ENCODE results near the gene SYNPO. TPM values are rescaled to one million over a fixed set of nuclear protein-coding genes. Genes with fewer than 3 reads are reported as not detected.
A peak's percentile ranks its signal among the peaks of the same experiment; 100 is the strongest.

Gene SYNPO
- 179 TPM for total RNA-seq

- peak; percentile 83 for DNase-seq (ENCODE audit: low spot score)
- ATAC-seq: peak; percentile 72
These were observed at the start of gene SYNPO for GRCh38 chr5:150640311-150641005. Gene SYNPO (plus strand): TSS chr5:150640660. CDS start chr5:150648276, 7,616 bp downstream.

GRCh38 chr5:150590979-150591695, 49.3 kb upstream of the SYNPO start:
- ATAC-seq (peak; percentile 63), DNase-seq (ENCODE audit: low spot score) (peak; percentile 70)
- intact Hi-C loops (cut with DNase I): no loop called here

More at GRCh38 chr5:150640311-150641005, at the start of gene SYNPO:
- intact Hi-C loops (cut with DNase I): loop anchor here (5.0 kb wide), 1 partner anchor 78 kb away; no protein-coding TSS in a partner anchor

GRCh38 chr5:150593593-150593992, 46.9 kb upstream of the SYNPO start:
- DNase-seq (ENCODE audit: low spot score) (no peak), ATAC-seq (no peak)
- intact Hi-C loops (cut with DNase I): no loop called here

- DNase-seq (ENCODE audit: low spot score) (no peak), ATAC-seq (no peak)
- intact Hi-C loops (cut with DNase I): no loop called here
These were observed 46.5 kb upstream of the SYNPO start for GRCh38 chr5:150593996-150594395.

- ATAC-seq (no peak), DNase-seq (ENCODE audit: low spot score) (no peak)
- intact Hi-C loops (cut with DNase I): no loop called here
These were observed 44.9 kb upstream of the SYNPO start for GRCh38 chr5:150595466-150596031.

- ATAC-seq: no peak
- intact Hi-C loops (cut with DNase I): no loop called here
- no peak for DNase-seq (ENCODE audit: low spot score)
These were observed 44.1 kb upstream of the SYNPO start for GRCh38 chr5:150596313-150596712.

- ATAC-seq (no peak), DNase-seq (ENCODE audit: low spot score) (no peak)
- intact Hi-C loops (cut with DNase I): no loop called here
These were observed 43.6 kb upstream of the SYNPO start for GRCh38 chr5:150596826-150597225.

GRCh38 chr5:150598006-150598405, 42.5 kb upstream of the SYNPO start:
- intact Hi-C loops (cut with DNase I): no loop called here
- DNase-seq (ENCODE audit: low spot score) (no peak), ATAC-seq (no peak)

GRCh38 chr5:150598821-150599273, 41.6 kb upstream of the SYNPO start:
- DNase-seq (ENCODE audit: low spot score) (no peak), ATAC-seq (no peak)
- intact Hi-C loops (cut with DNase I): no loop called here

- intact Hi-C loops (cut with DNase I): no loop called here
- DNase-seq (ENCODE audit: low spot score) (no peak), ATAC-seq (no peak)
These were observed 41.2 kb upstream of the SYNPO start for GRCh38 chr5:150599281-150599680.

- intact Hi-C loops (cut with DNase I): no loop called here
- DNase-seq (ENCODE audit: low spot score) (peak; percentile 93), ATAC-seq (peak; percentile 67)
These were observed 40.4 kb upstream of the SYNPO start for GRCh38 chr5:150599917-150600511.

- ATAC-seq: peak; percentile 51
- no peak for DNase-seq (ENCODE audit: low spot score)
- intact Hi-C loops (cut with DNase I): no loop called here
These were observed 39.6 kb upstream of the SYNPO start for GRCh38 chr5:150600616-150601490.

- ATAC-seq (no peak), DNase-seq (ENCODE audit: low spot score) (no peak)
- intact Hi-C loops (cut with DNase I): no loop called here
These were observed 38.7 kb upstream of the SYNPO start for GRCh38 chr5:150601491-150602345.

- intact Hi-C loops (cut with DNase I): no loop called here
- no peak for DNase-seq (ENCODE audit: low spot score)
- ATAC-seq: no peak
These were observed 37.4 kb upstream of the SYNPO start for GRCh38 chr5:150603052-150603451.

GRCh38 chr5:150603491-150603890, 37.0 kb upstream of the SYNPO start:
- ATAC-seq (no peak), DNase-seq (ENCODE audit: low spot score) (no peak)
- intact Hi-C loops (cut with DNase I): no loop called here

- intact Hi-C loops (cut with DNase I): no loop called here
- DNase-seq (ENCODE audit: low spot score) (no peak), ATAC-seq (no peak)
These were observed 36.5 kb upstream of the SYNPO start for GRCh38 chr5:150604010-150604409.

- intact Hi-C loops (cut with DNase I): no loop called here
- ATAC-seq: no peak
- DNase-seq (ENCODE audit: low spot score): no peak
These were observed 35.5 kb upstream of the SYNPO start for GRCh38 chr5:150604894-150605440.

- DNase-seq (ENCODE audit: low spot score): no peak
- intact Hi-C loops (cut with DNase I): no loop called here
- ATAC-seq: no peak
These were observed 34.9 kb upstream of the SYNPO start for GRCh38 chr5:150605546-150605945.
